GM12891 (cell line): ENCODE measurements around the gene STXBP5.

Source experiments
- DNase-seq: peaks from one replicate; pipeline ENCODE4 v3.0.0; 2011; ENCODE audit warnings: low spot score; ENCODE audit not compliant: insufficient read length
- FAIRE-seq: peaks from 2 replicates; lab custom pipeline; 2011; peaks lifted over from hg19 to GRCh38; lab: Jason Lieb, UNC
- PAX5 ChIP-seq: IDR thresholded peaks from 2 replicates; pipeline ENCODE4 v1.6.1; 2011; ENCODE audit warnings: low read length, moderate library complexity, mild to moderate bottlenecking; ENCODE audit not compliant: insufficient read depth, severe bottlenecking
- POLR2A ChIP-seq: IDR thresholded peaks from 2 replicates; pipeline ENCODE4 v1.6.1; 2011; ENCODE audit warnings: low read depth, low read length, control low read depth
- POLR2AphosphoS5 ChIP-seq: IDR thresholded peaks from 2 replicates; pipeline ENCODE4 v1.6.1; 2011; ENCODE audit warnings: low read depth, low read length, control low read depth
- POU2F2 ChIP-seq: IDR thresholded peaks from 2 replicates; pipeline ENCODE4 v1.6.1; 2011; ENCODE audit warnings: low read depth, mild to moderate bottlenecking, control low read depth, low read length, moderate library complexity
- SPI1 ChIP-seq: IDR thresholded peaks from 2 replicates; pipeline ENCODE4 v1.6.1; 2011; ENCODE audit warnings: low read depth, low read length, control low read depth
- TAF1 ChIP-seq: IDR thresholded peaks from 2 replicates; pipeline ENCODE4 v1.6.1; 2011; ENCODE audit warnings: low read depth, low read length, control low read depth

Gene STXBP5

DNA sequence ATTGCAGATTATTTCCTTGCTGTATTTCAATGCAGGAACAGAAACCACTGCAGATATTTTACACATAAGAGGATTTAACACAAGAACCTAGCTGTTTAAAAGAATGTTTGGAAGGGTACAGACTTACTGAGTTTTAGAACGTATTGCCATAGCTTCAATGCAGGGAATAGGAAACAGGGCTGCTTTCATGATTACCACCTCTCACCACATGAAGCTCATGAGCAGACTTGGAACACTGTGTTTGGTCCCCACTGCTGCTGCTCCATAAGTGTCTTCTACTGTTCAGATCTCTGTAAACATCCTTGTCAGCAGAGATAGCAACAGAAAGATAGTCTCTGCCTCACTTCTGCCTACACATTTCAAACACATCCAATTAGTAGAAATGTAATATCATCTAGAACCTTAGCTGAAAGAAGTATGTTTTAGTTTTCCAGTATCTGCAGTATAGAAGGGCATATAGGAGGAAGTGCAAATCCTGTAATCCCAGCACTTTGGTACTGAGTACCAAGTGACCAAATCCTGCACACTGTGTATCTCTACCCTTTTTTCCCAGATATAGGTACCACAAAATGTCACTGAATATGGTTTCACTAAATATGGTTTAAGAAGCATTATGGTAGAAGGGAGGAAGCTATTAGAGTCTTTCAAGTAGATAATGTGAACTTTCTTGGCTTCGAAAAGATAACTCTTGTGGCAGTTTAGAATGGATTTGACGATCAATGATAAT lies 51.9 kb downstream of the STXBP5 start:
- DNase-seq (no peak), FAIRE-seq (no peak)
- TF ChIP-seq POU2F2: no peak
- no peak for TF ChIP-seq POLR2AphosphoS5
- no peak for TF ChIP-seq PAX5
- no peak for TF ChIP-seq SPI1
- no peak for TF ChIP-seq TAF1
- TF ChIP-seq POLR2A: no peak

DNA sequence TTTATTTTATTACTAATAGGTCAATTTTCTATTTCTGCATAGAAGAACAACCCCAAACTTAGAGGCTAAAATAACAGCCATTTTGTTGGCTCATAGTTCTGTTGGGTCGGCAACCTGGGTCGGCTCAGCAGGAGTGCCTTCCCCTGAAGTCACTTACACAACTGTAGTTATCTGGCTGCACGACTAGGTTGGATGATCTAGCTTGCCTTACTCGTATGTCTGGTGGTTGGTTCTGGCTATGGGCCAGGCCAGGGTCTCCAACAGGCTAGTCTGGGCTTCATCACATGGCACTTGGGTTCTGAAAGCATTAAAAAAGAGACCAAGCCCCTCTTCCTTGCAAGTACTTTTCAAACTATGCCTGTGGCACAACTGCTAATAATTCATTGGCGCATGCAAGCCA lies 53.5 kb downstream of the STXBP5 start:
- FAIRE-seq (no peak), DNase-seq (no peak)
- TF ChIP-seq TAF1 (no peak), PAX5 (no peak), POLR2A (no peak), SPI1 (no peak), POLR2AphosphoS5 (no peak), POU2F2 (no peak)

DNA sequence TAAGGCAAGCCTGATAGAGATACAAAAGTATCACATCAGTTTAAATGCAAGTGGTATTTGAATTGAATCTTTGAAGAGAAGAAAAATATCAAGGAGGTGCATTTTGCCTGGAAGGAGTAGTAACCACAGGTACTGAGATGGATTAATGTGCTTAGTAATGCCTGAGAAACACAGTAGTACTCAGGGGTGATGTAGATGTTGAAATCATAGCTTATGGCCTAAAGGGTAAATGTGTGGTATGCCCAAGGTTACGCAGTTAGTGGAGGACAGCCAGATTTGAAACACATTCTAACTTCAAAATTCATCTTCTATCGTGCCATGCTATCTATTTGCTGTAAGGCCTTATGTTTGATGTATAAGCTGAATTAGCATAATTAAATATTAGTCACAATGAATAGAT lies 55.9 kb downstream of the STXBP5 start:
- no peak for FAIRE-seq
- no peak for DNase-seq
- TF ChIP-seq POLR2AphosphoS5: no peak
- TF ChIP-seq SPI1: no peak
- TF ChIP-seq POLR2A: no peak
- no peak for TF ChIP-seq POU2F2
- no peak for TF ChIP-seq PAX5
- no peak for TF ChIP-seq TAF1

DNA sequence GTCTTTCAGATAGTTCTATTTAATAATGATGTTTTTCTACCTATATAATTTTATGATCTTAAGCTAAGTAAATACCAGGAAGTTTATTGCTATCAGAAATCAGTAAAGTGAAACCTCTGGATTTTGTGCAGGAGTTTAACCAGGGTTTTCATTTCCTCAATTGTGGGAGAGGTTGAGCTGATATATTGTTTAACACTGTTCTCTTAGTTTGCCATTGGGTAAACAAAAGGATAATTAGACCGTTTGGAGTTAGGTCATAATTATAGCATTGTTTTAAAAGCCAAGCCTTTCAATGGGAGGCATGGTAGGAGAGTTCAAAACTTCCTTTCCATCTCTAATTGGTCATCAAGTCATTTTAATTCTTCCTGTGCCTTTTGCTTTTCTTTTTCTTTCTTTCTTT lies 58.7 kb downstream of the STXBP5 start:
- no peak for FAIRE-seq
- no peak for DNase-seq
- TF ChIP-seq TAF1: no peak
- no peak for TF ChIP-seq POLR2A
- TF ChIP-seq PAX5: no peak

DNA sequence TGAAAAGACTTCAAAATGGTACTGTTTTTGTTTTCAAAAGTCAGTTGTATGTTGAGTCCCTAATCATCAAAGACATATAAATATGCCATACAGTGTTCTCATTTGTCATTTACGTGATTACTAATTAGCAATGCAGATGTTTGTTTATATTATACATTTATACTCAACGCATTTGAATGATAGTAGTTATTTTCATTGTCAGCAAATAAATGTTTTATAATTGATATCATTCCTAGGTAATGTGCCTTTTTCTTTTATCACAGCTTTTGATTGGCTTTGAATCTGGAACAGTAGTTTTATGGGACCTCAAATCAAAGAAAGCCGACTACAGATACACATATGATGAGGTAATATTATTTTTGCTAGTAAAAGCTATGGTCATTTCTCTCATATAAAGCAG lies 62.6 kb downstream of the STXBP5 start:
- TF ChIP-seq TAF1 (no peak), SPI1 (no peak), POLR2A (no peak), POU2F2 (no peak), PAX5 (no peak), POLR2AphosphoS5 (no peak)
- DNase-seq (no peak), FAIRE-seq (no peak)

DNA sequence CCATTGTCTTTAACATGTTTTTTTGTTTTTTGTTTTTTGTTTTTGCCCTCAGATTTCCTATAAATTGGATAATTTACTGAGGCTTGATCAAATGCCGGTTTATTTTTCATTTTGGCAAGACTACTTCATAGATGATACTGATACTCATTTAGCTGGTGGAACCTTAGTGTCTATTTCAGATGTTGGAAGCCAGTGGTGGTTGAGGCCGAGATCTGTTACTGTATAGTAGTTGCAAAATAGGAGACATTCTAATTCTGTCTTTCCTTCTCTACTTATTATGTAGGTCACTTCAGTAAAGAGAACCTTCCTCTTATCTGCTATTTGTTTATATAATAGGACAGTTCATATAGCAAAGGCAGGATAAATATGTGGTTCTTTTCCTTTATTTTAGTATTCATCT lies 63.4 kb downstream of the STXBP5 start:
- FAIRE-seq: no peak
- TF ChIP-seq TAF1 (no peak), POLR2A (no peak), POLR2AphosphoS5 (no peak), PAX5 (no peak), SPI1 (no peak), POU2F2 (no peak)
- DNase-seq: no peak

DNA sequence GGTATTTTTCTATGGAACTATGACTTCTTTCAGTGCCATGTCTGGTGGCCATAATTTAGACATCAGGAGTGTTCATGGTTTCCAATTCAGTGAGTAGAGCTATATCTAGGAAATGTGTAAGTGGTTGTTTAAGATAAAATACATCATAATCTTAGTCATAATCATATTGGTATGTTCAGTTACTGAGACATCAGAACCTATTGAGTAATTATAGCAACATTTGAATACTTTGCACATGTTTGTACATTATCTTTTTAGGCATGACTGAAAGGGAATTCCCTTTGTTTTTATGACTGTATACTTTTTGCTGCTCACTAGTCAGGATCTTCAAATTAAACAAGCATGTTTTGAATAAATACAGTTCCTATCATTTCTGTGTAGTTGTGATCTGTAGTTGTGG lies 64.0 kb downstream of the STXBP5 start:
- TF ChIP-seq POLR2AphosphoS5: no peak
- TF ChIP-seq POLR2A: no peak
- TF ChIP-seq POU2F2: no peak
- no peak for TF ChIP-seq SPI1
- no peak for DNase-seq
- no peak for FAIRE-seq

DNA sequence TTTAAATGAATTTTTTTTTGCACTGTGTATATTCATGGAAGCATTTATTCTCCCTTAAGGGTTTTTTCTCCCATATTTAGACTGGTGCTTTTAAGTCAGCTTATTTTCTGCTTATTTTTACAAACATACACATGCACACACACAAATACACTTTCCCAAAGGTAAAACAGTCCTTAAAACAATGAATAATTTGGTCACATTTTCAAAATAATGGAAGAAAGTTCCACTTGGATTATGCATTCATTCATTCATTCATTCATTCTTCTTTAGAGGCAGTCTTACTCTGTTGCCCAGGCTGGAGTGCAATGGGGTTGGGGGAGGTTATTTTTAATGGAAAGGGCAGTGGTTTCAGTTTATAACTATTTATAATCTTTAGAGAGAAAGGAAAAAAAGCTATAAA lies 69.8 kb downstream of the STXBP5 start:
- FAIRE-seq (no peak), DNase-seq (no peak)
- TF ChIP-seq POLR2AphosphoS5: no peak
- no peak for TF ChIP-seq POLR2A
- TF ChIP-seq POU2F2: no peak
- no peak for TF ChIP-seq PAX5
- TF ChIP-seq TAF1: no peak

DNA sequence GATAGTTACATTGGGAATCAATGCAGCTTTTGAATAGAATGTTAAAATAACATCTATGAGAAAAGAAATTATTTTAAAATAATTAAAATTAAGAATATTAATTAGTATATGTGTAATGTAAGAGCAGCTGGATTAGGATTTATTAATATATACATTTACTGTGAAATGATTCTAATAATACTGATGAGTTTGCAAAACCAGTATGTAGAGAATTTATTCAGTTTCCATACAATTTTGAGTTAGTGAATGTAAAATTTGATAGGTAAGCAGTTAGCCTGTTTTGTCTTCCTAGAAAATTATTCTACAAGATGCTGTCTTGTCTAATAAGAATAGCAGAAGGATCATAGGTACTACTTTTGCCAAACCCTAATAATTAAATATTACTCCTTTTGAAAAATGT lies 70.6 kb downstream of the STXBP5 start:
- no peak for DNase-seq
- TF ChIP-seq PAX5 (no peak), POU2F2 (no peak), POLR2A (no peak), POLR2AphosphoS5 (no peak), TAF1 (no peak), SPI1 (no peak)
- FAIRE-seq: no peak

DNA sequence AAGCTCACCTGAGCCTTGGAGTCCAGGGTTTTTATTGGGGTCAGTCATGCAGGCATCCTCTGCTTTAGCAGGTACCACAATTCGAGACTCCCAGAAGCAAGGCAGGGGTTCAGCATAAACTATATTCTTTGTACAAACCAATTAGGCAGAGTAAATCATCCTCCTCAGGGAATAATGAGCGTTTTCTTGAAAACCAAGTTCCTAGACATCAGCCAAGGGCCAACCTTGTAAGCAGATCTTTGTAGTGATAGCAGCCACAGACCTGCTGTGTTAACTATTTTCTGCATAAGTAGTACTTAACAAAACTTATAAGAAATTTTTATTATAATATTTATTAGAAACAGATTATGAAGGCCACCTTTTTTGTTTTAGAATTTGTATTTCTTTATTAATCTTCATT lies 74.7 kb downstream of the STXBP5 start:
- no peak for TF ChIP-seq SPI1
- no peak for TF ChIP-seq POLR2A
- TF ChIP-seq TAF1: no peak
- no peak for TF ChIP-seq POU2F2
- TF ChIP-seq PAX5: no peak
- no peak for TF ChIP-seq POLR2AphosphoS5
- FAIRE-seq (no peak), DNase-seq (no peak)
